Measurements from ENCODE around the gene NFIX. TPM values are rescaled to one million over a fixed set of nuclear protein-coding genes. Genes with fewer than 3 reads are reported as not detected.

The NFIX gene
- total RNA-seq, 1 donor from 2014 or later, result 6.7 TPM

GRCh38 chr19:13110099-13110610 is 114.9 kb downstream of the NFIX start:
- Histone ChIP-seq H3K4me3 (ENCODE audit: low read depth, low read length) (no peak overlapping the region), H3K27me3 (ENCODE audit: control insufficient read depth, insufficient read depth, low read length) (no peaks in the 10 kb centered on the region), H3K36me3 (ENCODE audit: control insufficient read depth, insufficient read depth, low read length) (peaks cover 2% of the 10 kb centered on the region)
- TF ChIP-seq CTCF (IDR thresholded peaks at IDR 0.05; ENCODE audit: insufficient read depth, low read length, poor library complexity, severe bottlenecking), result no peak
- DNase-seq (ENCODE audit: low read depth), result no peak

DNA sequence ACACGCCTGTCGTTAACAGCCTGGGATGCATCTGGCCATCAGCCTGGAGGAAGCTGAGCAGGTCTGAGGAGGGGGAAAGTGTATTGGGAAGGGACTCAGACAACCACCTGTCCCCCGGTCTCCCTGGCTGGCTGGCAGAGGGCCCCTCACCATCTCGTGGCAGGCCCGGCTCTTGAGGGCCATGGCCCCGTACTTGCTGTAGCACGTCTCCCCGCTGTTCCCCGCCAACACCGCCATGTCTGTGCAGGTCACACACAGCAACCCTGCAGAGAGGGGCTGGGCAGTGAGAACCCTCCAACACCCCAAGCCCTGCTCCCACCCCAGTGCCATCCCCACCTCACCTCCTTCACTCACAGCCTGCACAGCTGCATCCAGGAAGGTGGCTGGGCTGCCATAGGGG is 117.3 kb downstream of the NFIX start:
- no peak for DNase-seq (ENCODE audit: low read depth)
- Histone ChIP-seq H3K4me3 (ENCODE audit: low read depth, low read length) (no peak overlapping the region), H3K27me3 (ENCODE audit: control insufficient read depth, insufficient read depth, low read length) (no peaks in the 10 kb centered on the region), H3K36me3 (ENCODE audit: control insufficient read depth, insufficient read depth, low read length) (no peaks in the 10 kb centered on the region)
- TF ChIP-seq CTCF (IDR thresholded peaks at IDR 0.05; ENCODE audit: insufficient read depth, low read length, poor library complexity, severe bottlenecking), result no peak

- DNase-seq (ENCODE audit: low read depth), result no peak
- H3K36me3 ChIP-seq (ENCODE audit: control insufficient read depth, insufficient read depth, low read length), result no peaks in the 10 kb centered on the region
- no peak for TF ChIP-seq CTCF (IDR thresholded peaks at IDR 0.05; ENCODE audit: insufficient read depth, low read length, poor library complexity, severe bottlenecking)
- H3K4me3 ChIP-seq (ENCODE audit: low read depth, low read length), result peak overlapping the region; percentile 82
- no peaks in the 10 kb centered on the region for H3K27me3 ChIP-seq (ENCODE audit: control insufficient read depth, insufficient read depth, low read length)
Observed at GRCh38 chr19:13115936-13116281, 120.6 kb downstream of the NFIX start.

DNA sequence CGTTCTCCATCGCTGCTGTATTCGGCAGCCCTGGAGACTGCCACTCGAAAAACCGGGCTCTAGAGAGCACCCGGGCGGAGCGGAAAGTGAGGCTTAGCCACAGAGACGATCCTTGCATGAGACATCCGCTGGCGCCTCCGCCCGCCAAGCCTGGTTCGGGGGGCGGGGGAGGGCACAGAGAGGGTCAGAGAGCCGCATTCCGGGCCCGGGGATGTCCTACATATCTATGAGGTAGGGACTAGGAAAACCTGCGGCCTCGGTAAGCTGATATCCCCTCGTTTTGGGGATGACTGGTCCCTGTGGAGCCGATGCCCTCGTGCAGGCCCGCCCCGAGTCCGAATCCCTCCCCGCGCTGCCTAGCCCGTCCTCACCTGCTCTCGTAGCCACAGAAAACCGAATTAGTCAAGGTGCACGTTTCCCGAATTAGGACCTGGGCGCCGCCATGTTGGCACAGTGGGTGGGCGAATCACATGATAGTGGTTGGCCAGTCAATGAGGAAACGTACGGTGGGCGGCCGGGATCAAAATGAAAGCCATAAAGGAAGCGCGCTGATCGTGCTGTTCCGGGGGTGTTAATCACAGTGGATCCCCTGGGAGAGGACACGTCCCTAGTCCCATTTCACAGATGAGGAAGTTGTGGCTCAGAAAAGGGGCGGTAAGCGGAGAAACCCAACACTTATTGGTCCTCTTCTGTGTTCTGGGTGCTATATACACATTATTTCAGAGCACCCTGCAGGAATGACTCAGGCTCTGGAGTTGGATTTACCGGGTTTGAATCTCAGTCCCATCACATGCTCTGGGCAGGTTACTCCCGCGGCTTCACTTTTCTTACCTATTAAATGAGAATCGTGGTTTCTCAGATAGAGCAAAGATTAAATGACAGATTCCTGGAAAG is 121.3 kb downstream of the NFIX start, which contains the start of gene TRMT1:
Gene TRMT1 (minus strand): TSS at position 459 of the 894 bp plus-strand sequence. CDS start 341 bp downstream, at position 118.
- no peak for TF ChIP-seq CTCF (IDR thresholded peaks at IDR 0.05; ENCODE audit: insufficient read depth, low read length, poor library complexity, severe bottlenecking)
- peak; percentile 72 for DNase-seq (ENCODE audit: low read depth)
- peak within 1 kb of the TSS; percentile 82 for H3K4me3 ChIP-seq (ENCODE audit: low read depth, low read length)
- no peaks in the 10 kb centered on the region for H3K27me3 ChIP-seq (ENCODE audit: control insufficient read depth, insufficient read depth, low read length)
- H3K36me3 ChIP-seq (ENCODE audit: control insufficient read depth, insufficient read depth, low read length), result no peaks in the 10 kb centered on the region

DNA sequence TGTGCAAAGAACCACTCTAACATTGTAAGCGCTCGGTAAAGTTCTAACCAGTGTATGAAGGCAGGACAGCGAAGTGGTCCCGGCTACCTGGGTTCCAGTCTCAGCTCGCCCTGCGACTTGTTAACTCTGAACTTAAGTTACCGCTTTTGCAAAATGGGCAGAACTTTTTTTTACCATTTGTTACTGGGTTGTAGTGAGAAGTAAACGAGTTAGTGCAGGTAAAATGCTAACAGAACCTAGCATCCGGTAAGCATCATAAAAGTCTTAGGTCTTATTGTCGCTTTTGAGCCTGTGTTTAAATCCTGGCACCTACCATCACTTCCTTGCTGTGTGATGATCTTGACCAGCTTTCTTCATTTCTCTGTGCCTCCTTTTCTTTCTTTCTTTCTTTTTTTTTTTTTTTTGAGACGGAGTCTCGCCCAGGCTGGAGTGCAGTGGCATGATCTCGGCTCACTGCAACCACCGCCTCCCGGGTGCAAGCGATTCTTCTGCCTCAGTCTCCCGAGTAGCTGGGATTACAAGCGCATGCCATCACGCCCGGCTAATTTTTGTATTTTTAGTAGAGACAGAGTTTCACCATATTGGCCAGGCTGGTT is 122.0 kb downstream of the NFIX start:
- no peaks in the 10 kb centered on the region for H3K27me3 ChIP-seq (ENCODE audit: control insufficient read depth, insufficient read depth, low read length)
- no peak for TF ChIP-seq CTCF (IDR thresholded peaks at IDR 0.05; ENCODE audit: insufficient read depth, low read length, poor library complexity, severe bottlenecking)
- DNase-seq (ENCODE audit: low read depth), result no peak

More for the DNA sequence above, 122.0 kb downstream of the NFIX start:
- Histone ChIP-seq H3K36me3 (ENCODE audit: control insufficient read depth, insufficient read depth, low read length) (no peaks in the 10 kb centered on the region), H3K4me3 (ENCODE audit: low read depth, low read length) (peak overlapping the region; percentile 82)
